Stomach (tissue), 8 donors: ENCODE results near the gene MCRS1. TPM values are rescaled to one million over a fixed set of nuclear protein-coding genes. Genes with fewer than 3 reads are reported as not detected.

ENCODE experiments used
- polyA plus RNA-seq, 3 donors: library from polyadenylated mRNA; stranded (reverse); fragments of 200-250 nt; gene quantifications; one replicate each; pipeline ENCODE4 v1.2.3, GENCODE V29; 2013
- small RNA-seq, 4 donors: library from RNA; depleted of rRNA; stranded (forward); fragments of <200 nt; gene quantifications; one replicate each; pipeline ENCODE3, GENCODE V24; 2016
- total RNA-seq, 5 donors: library from RNA; depleted of rRNA; stranded (reverse); fragments of >200 nt; gene quantifications; one replicate each; pipeline versions ENCODE4 v1.1.0 to v1.2.3, GENCODE V29; 2014 to 2016
- donor health status: healthy with polysubstance abuse.
- donor health status: Bipolar disorder and iron deficiency.
- donor health status: healthy.

MCRS1 gene
- total and polyA plus RNA-seq, 8 donors: 16.5 to 322 (median 48.5) TPM

Small RNA genes within 50 kb of the gene (small RNA-seq; reads per million reads assigned to genes)
- gene POLR2KP1: 0 reads per million in 4 donors
- 0 reads per million in 4 donors for gene RNU6-834P

Other genes with a start within 250 kb of the MCRS1 start
- 10 to 100 TPM in 2 of 5 donors, 1 to 10 TPM in 3; 1.4 to 54.2 (median 8.5) TPM for gene TROAP, start 244.9 kb downstream of the MCRS1 start, total RNA-seq
- gene TROAP, start 244.9 kb downstream of the MCRS1 start, polyA plus RNA-seq: 10 to 100 TPM in 1 of 3 donors, 1 to 10 TPM in 2; 3.2 to 15.7 (median 8.9) TPM
- not detected for gene C1QL4, start 231.0 kb downstream of the MCRS1 start, total RNA-seq
- not detected for gene C1QL4, start 231.0 kb downstream of the MCRS1 start, polyA plus RNA-seq
- 10 to 100 TPM in 2 of 5 donors, 1 to 10 TPM in 2, not detected in 1; 3.1 to 54.7 (median 13.9) TPM for gene DNAJC22, start 221.3 kb downstream of the MCRS1 start, total RNA-seq
- gene DNAJC22, start 221.3 kb downstream of the MCRS1 start, polyA plus RNA-seq: 1 to 10 TPM; 1.5 to 1.6 (median 1.5) TPM
- gene SPATS2, start 200.7 kb downstream of the MCRS1 start, total RNA-seq: 100 to 1,000 TPM in 1 of 5 donors, 10 to 100 TPM in 4; 14.8 to 194 (median 24.8) TPM
- 10 to 100 TPM in 2 of 3 donors, 1 to 10 TPM in 1; 8.0 to 15.9 (median 14.4) TPM for gene SPATS2, start 200.7 kb downstream of the MCRS1 start, polyA plus RNA-seq
- under 1 TPM in 1 of 5 donors, not detected in 4; 0.55 TPM for gene KCNH3, start 29.1 kb downstream of the MCRS1 start, total RNA-seq
- under 1 TPM; 0.25 to 0.61 (median 0.44) TPM for gene KCNH3, start 29.1 kb downstream of the MCRS1 start, polyA plus RNA-seq
- gene FAM186B, start 37.5 kb upstream of the MCRS1 start, total RNA-seq: 1 to 10 TPM in 1 of 5 donors, under 1 TPM in 2, not detected in 2; 0.18 to 7.0 (median 0.29) TPM
- gene FAM186B, start 37.5 kb upstream of the MCRS1 start, polyA plus RNA-seq: under 1 TPM in 1 of 3 donors, not detected in 2; 0.25 TPM
- 10 to 100 TPM in 3 of 5 donors, 1 to 10 TPM in 2; 6.7 to 39.7 (median 14.0) TPM for gene PRPF40B, start 55.4 kb upstream of the MCRS1 start, total RNA-seq
- gene PRPF40B, start 55.4 kb upstream of the MCRS1 start, polyA plus RNA-seq: 10 to 100 TPM in 2 of 3 donors, 1 to 10 TPM in 1; 6.6 to 17.4 (median 12.6) TPM
- 10 to 100 TPM in 2 of 5 donors, 1 to 10 TPM in 3; 2.9 to 28.5 (median 9.6) TPM for gene FMNL3, start 139.3 kb upstream of the MCRS1 start, total RNA-seq
- gene FMNL3, start 139.3 kb upstream of the MCRS1 start, polyA plus RNA-seq: 1 to 10 TPM; 2.1 to 8.1 (median 5.2) TPM
- 100 to 1,000 TPM in 4 of 5 donors, 10 to 100 TPM in 1; 94.5 to 606 (median 420) TPM for gene TMBIM6, start 173.4 kb upstream of the MCRS1 start, total RNA-seq
- gene TMBIM6, start 173.4 kb upstream of the MCRS1 start, polyA plus RNA-seq: 100 to 1,000 TPM in 2 of 3 donors, 10 to 100 TPM in 1; 79.6 to 207 (median 160) TPM